DND-41 (cell line): ENCODE measurements around the gene CENPN.

Experiments
- ATAC-seq: fragments of 200-7000 bp; cut with Tn5 transposase; 3 replicates; pipeline ENCODE4 v1.9.1; 2021; ENCODE audit warnings: low read depth; ENCODE audit not compliant: insufficient read depth
- DNase-seq: peaks from one replicate; pipeline ENCODE4 v3.0.0-alpha.2; 2020
- H2AFZ ChIP-seq: 2 replicates; pipeline ENCODE4 v1.6.0; 2012; ENCODE audit warnings: low read depth, low read length
- H3K27ac ChIP-seq: 2 replicates; pipeline ENCODE4 v1.5.1; 2012; ENCODE audit warnings: low read length, inconsistent platforms
- H3K27me3 ChIP-seq: fragments of 200-600 bp; sonication (generic); 2 replicates; pipeline ENCODE4 v1.6.0; 2012; ENCODE audit warnings: low read length, mild to moderate bottlenecking, inconsistent platforms; ENCODE audit not compliant: insufficient read depth, poor library complexity
- H3K36me3 ChIP-seq: 2 replicates; pipeline ENCODE4 v1.5.1; 2012; ENCODE audit warnings: low read length, inconsistent platforms; ENCODE audit not compliant: insufficient read depth
- H3K4me1 ChIP-seq: 2 replicates; pipeline ENCODE4 v1.5.1; 2012; ENCODE audit warnings: mild to moderate bottlenecking, low read length; ENCODE audit not compliant: insufficient read depth
- H3K4me2 ChIP-seq: 2 replicates; pipeline ENCODE4 v1.6.0; 2012; ENCODE audit warnings: mild to moderate bottlenecking, moderate library complexity, low read length, inconsistent platforms; ENCODE audit not compliant: insufficient read depth
- H3K4me3 ChIP-seq, 2 experiments: fragments of 200-600 bp in 1 of 2; shearing (Covaris generic) in 1 of 2; 2 replicates each; pipeline ENCODE4 v1.5.1; 2012 to 2016; ENCODE audit warnings: inconsistent platforms in 2 of 2, low read length in 2 of 2, mild to moderate bottlenecking in 2 of 2, low read depth in 1 of 2, moderate library complexity in 1 of 2
- H3K79me2 ChIP-seq: 2 replicates; pipeline ENCODE4 v1.6.0; 2012; ENCODE audit warnings: low read length, inconsistent platforms; ENCODE audit not compliant: insufficient read depth
- H3K9ac ChIP-seq: 2 replicates; pipeline ENCODE4 v1.6.0; 2012; ENCODE audit warnings: low read depth, mild to moderate bottlenecking, inconsistent platforms, low read length, moderate library complexity
- H3K9me3 ChIP-seq: 2 replicates; pipeline ENCODE4 v1.5.1; 2012; ENCODE audit warnings: low read length, moderate library complexity, mild to moderate bottlenecking, inconsistent platforms; ENCODE audit not compliant: insufficient read depth, severe bottlenecking
- H4K20me1 ChIP-seq: 2 replicates; pipeline ENCODE4 v1.6.0; 2012; ENCODE audit warnings: low read length; ENCODE audit not compliant: insufficient read depth
- EZH2 ChIP-seq: IDR thresholded peaks from 3 replicates; pipeline ENCODE4 v1.6.1; 2012; ENCODE audit warnings: borderline replicate concordance, low read depth, mild to moderate bottlenecking, moderate library complexity, low read length, inconsistent platforms; ENCODE audit not compliant: severe bottlenecking
- TF ChIP-seq, protein P1 (sequence below): IDR thresholded peaks from 2 replicates; pipeline ENCODE4 v1.5.1; 2012; ENCODE audit warnings: borderline replicate concordance, low read length, moderate library complexity, mild to moderate bottlenecking; ENCODE audit not compliant: poor library complexity, severe bottlenecking; ENCODE audit errors: extremely low read depth

The CENPN gene

GRCh38 chr16:81080233-81080632, 73.2 kb downstream of the CENPN start:
- DNase-seq (no peak), ATAC-seq (no peak)
- Histone ChIP-seq H2AFZ (no peak overlapping the region), H4K20me1 (no peaks in the 10 kb centered on the region), H3K9me3 (no peaks in the 10 kb centered on the region), H3K27ac (no peak overlapping the region), H3K27me3 (no peaks in the 10 kb centered on the region), H3K4me1 (peaks cover 18% of the 10 kb centered on the region), H3K79me2 (no peaks in the 10 kb centered on the region), H3K36me3 (peaks cover 10% of the 10 kb centered on the region), H3K4me3 (no peak overlapping the region), H3K9ac (no peak overlapping the region), H3K4me2 (no peak overlapping the region)
- TF ChIP-seq, protein P1, sequence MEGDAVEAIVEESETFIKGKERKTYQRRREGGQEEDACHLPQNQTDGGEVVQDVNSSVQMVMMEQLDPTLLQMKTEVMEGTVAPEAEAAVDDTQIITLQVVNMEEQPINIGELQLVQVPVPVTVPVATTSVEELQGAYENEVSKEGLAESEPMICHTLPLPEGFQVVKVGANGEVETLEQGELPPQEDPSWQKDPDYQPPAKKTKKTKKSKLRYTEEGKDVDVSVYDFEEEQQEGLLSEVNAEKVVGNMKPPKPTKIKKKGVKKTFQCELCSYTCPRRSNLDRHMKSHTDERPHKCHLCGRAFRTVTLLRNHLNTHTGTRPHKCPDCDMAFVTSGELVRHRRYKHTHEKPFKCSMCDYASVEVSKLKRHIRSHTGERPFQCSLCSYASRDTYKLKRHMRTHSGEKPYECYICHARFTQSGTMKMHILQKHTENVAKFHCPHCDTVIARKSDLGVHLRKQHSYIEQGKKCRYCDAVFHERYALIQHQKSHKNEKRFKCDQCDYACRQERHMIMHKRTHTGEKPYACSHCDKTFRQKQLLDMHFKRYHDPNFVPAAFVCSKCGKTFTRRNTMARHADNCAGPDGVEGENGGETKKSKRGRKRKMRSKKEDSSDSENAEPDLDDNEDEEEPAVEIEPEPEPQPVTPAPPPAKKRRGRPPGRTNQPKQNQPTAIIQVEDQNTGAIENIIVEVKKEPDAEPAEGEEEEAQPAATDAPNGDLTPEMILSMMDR, result no peak
- no peak for TF ChIP-seq EZH2

DNA sequence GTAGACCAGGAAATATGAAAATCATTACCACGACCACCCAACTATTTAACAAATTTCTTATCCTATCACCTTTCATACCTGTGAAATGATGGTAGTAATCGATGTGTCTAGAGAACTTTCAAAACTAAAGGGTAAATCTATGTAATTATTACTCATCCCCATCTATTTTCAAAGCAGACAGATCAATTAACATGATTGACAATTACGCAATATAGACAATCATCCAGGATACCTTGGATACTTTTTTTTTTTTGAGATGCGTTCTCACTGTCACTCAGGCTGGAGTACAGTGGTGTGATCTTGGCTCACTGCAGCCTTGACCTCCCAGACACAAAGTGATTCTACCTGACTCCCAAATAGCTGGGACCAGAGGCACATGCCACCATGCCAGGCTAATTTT, 74.0 kb downstream of the CENPN start:
- H2AFZ ChIP-seq, result no peak overlapping the region
- H3K27me3 ChIP-seq, result no peaks in the 10 kb centered on the region
- no peak for DNase-seq
- H3K4me1 ChIP-seq, result peaks cover 13% of the 10 kb centered on the region
- no peaks in the 10 kb centered on the region for H4K20me1 ChIP-seq
- no peak overlapping the region for H3K27ac ChIP-seq
- H3K9me3 ChIP-seq, result no peaks in the 10 kb centered on the region
- H3K36me3 ChIP-seq, result peaks cover 10% of the 10 kb centered on the region
- H3K4me2 ChIP-seq, result no peak overlapping the region
- no peak for TF ChIP-seq EZH2
- TF ChIP-seq, protein P1, result no peak
- no peak overlapping the region for H3K4me3 ChIP-seq
- no peak for ATAC-seq
- H3K79me2 ChIP-seq, result no peaks in the 10 kb centered on the region
- no peak overlapping the region for H3K9ac ChIP-seq
